ENCODE data around the gene GRAP2. TPM values are rescaled to one million over a fixed set of nuclear protein-coding genes. Genes with fewer than 3 reads are reported as not detected.
"Not testable (repeated sequence)": the region's sequence is repeated elsewhere in the genome, so short reads cannot be mapped to it uniquely, and the experiment has no call there.

Gene GRAP2
- total RNA-seq, 1 donor from 2014 or later, result 0.24 TPM

DNA sequence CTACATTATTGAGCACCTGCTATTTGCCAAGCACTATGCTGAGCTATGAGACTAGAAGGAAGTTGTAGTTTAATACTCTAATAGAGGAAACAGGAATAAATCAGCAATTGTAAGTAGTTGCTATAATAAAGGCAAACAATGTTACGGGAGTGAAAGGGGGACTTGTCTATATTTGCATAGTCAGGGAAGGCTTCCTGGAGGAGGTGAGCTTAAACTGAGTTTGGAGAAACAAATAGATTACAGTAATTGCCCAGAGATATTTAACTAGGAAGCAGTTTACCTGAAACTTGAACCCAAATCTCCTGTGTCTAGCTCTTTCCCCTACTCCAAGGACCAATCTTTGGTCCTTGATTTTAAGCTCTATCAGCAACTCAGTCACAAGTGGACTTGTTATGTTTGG is 5.2 kb upstream of the GRAP2 start:
- Mint-ChIP-seq H3K9me3 (no peaks in the 10 kb centered on the region), H3K4me1 (ENCODE audit: unreplicated experiment) (no peaks in the 10 kb centered on the region), H3K27ac (no peak overlapping the region), H3K36me3 (no peaks in the 10 kb centered on the region), H3K27me3 (peaks cover 15% of the 10 kb centered on the region), H3K4me3 (no peak overlapping the region)
- DNase-seq (ENCODE audit: extremely low spot score, unreplicated experiment), result no peak
- TF ChIP-seq, protein P1, sequence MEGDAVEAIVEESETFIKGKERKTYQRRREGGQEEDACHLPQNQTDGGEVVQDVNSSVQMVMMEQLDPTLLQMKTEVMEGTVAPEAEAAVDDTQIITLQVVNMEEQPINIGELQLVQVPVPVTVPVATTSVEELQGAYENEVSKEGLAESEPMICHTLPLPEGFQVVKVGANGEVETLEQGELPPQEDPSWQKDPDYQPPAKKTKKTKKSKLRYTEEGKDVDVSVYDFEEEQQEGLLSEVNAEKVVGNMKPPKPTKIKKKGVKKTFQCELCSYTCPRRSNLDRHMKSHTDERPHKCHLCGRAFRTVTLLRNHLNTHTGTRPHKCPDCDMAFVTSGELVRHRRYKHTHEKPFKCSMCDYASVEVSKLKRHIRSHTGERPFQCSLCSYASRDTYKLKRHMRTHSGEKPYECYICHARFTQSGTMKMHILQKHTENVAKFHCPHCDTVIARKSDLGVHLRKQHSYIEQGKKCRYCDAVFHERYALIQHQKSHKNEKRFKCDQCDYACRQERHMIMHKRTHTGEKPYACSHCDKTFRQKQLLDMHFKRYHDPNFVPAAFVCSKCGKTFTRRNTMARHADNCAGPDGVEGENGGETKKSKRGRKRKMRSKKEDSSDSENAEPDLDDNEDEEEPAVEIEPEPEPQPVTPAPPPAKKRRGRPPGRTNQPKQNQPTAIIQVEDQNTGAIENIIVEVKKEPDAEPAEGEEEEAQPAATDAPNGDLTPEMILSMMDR (conservative IDR thresholded peaks at IDR 0.05), result no peak

DNA sequence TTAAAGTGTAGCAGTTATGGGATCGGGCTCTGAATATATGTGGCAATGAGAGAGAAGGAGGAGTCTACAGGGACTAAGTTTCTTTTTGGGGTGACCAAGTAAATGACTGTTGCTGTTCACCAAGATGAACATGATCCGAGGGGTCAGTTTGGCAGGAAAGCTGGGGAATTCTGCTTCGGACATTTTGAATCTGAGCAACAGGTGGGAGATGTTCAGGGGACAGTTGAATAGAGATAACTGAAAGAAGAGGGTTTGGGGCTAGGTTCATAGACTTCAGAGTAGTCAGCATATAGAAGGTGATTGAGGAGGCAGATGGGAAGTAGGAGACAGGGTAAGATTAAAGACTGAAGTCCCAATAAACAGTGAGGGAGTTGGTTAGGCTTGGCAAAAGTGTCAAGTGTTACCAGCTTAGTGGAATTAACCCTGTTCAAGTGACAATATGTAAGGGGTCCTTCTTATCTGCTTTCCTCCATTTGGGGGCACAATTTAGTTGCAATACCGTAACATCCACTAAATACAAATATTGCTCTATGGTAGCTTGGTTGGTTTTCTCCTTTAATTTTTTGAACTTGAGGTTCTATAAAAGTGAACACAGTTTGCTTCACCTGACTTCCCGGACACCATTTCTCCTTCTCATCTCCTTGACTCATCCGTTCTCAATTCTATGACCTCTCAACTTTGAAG is 4.4 kb upstream of the GRAP2 start:
- no peaks in the 10 kb centered on the region for H3K9me3 Mint-ChIP-seq
- peaks cover 22% of the 10 kb centered on the region for H3K27me3 Mint-ChIP-seq
- TF ChIP-seq, protein P1 (conservative IDR thresholded peaks at IDR 0.05), result no peak
- no peak for DNase-seq (ENCODE audit: extremely low spot score, unreplicated experiment)
- H3K36me3 Mint-ChIP-seq, result no peaks in the 10 kb centered on the region
- no peak overlapping the region for H3K27ac Mint-ChIP-seq
- H3K4me3 Mint-ChIP-seq, result no peak overlapping the region
- H3K4me1 Mint-ChIP-seq (ENCODE audit: unreplicated experiment), result no peaks in the 10 kb centered on the region

DNA sequence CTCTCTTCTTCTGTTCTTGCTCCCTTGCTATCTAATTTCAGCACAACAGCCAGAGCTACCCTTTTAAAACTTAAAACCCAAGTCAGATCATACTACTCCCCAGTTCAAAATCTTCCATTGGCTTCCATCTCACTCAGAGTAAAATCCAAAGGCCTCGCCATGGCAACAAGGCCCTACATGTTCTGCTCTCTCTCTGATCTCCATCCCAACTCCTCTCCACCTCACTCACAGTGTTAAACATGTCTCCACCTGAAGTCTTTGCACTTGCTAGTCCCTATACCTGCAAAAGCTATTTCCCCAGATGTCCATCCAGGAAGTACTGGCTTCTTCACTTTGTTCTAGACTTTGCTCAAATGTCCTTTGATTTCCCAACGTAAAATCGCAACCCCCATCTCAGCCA is 3.0 kb upstream of the GRAP2 start:
- no peak for DNase-seq (ENCODE audit: extremely low spot score, unreplicated experiment)
- Mint-ChIP-seq H3K36me3 (no peaks in the 10 kb centered on the region), H3K4me3 (no peak overlapping the region), H3K4me1 (ENCODE audit: unreplicated experiment) (no peaks in the 10 kb centered on the region), H3K27me3 (peaks cover 26% of the 10 kb centered on the region), H3K27ac (no peak overlapping the region), H3K9me3 (no peaks in the 10 kb centered on the region)
- TF ChIP-seq, protein P1 (conservative IDR thresholded peaks at IDR 0.05), result no peak

DNA sequence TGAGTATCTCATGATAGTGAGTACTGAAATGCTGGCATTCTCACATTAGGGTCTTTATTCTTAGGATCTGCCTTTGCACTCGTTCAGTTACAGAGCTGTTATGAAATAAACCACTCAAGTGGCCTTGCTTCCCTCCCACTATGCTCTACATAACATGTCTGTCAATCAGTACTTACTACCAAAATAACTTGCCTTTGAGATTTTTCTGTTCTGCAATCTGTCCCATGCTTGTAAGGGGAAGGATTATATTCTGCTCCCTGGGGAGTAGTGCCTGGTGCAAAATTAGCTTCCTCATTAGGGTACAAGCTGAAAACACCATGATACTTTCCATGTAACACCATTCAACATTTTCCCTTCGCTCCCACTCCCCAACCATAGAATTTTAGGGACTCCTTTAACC is 1.9 kb upstream of the GRAP2 start:
- Mint-ChIP-seq H3K27me3 (peaks cover 24% of the 10 kb centered on the region), H3K9me3 (no peaks in the 10 kb centered on the region), H3K4me3 (no peak overlapping the region), H3K27ac (no peak overlapping the region), H3K36me3 (no peaks in the 10 kb centered on the region), H3K4me1 (ENCODE audit: unreplicated experiment) (no peaks in the 10 kb centered on the region)
- no peak for DNase-seq (ENCODE audit: extremely low spot score, unreplicated experiment)
- TF ChIP-seq, protein P1 (conservative IDR thresholded peaks at IDR 0.05), result no peak

DNA sequence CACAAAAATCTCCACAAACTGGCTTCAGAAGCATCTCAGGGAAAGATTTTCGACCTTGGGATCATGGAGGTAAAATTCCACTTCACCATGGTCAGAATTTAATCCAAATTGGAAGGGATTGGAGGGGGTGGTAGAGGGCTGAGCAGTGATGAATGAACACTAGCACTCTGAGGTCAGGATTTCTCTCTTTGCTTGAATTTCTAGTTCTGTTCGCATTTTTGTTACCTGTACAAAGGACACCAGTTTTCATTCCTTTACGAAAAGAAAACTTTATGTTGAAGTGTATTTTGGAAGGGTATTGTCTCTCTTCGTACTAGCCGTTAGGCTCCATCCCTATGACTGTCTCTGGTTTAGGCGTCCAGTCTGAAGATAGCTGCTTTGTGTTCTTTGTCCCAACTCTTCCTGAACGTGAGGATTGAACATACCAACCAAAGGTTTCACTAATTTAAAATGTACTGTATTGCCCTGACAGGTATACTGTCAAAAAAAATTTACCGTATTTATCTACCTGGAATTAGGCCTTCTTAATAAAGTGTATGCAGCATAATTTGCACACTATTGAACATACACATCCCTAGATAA is 772 bp downstream of the GRAP2 start:
- Mint-ChIP-seq H3K4me1 (ENCODE audit: unreplicated experiment) (no peaks in the 10 kb centered on the region), H3K9me3 (no peaks in the 10 kb centered on the region), H3K27me3 (peaks cover 24% of the 10 kb centered on the region), H3K36me3 (no peaks in the 10 kb centered on the region), H3K27ac (no peak overlapping the region), H3K4me3 (no peak overlapping the region)
- DNase-seq (ENCODE audit: extremely low spot score, unreplicated experiment), result no peak
- TF ChIP-seq, protein P1 (conservative IDR thresholded peaks at IDR 0.05), result no peak

DNA sequence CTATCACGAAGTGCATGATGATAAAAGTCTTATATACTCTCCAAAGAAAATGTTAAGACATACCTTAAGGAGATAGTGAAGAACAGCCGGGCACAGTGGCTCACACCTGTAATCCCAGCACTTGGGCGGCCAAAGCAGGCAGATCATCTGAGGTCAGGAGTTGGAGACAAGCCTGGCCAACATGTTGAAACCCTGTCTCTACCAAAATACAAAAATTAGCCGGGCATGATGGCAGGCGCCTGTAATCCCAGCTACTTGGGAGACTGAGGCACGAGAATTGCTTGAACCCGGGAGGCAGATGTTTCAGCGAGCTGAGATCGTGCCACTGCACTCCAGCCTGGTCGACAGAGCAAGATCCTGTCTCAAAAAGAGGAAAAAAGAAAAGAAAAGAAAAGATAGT is 3.1 kb downstream of the GRAP2 start:
- H3K4me3 Mint-ChIP-seq; DNase-seq (ENCODE audit: extremely low spot score, unreplicated experiment); H3K36me3 Mint-ChIP-seq; H3K9me3 Mint-ChIP-seq; H3K4me1 Mint-ChIP-seq (ENCODE audit: unreplicated experiment); H3K27ac Mint-ChIP-seq: not testable (repeated sequence)
- peaks cover 32% of the 10 kb centered on the region for H3K27me3 Mint-ChIP-seq

Data from type B pancreatic cell (in vitro differentiated cells).